Gastroesophageal sphincter (tissue), 4 donors: ENCODE results near the gene ARHGEF7. TPM values are rescaled to one million over a fixed set of nuclear protein-coding genes. Genes with fewer than 3 reads are reported as not detected.

Experiments used
- ATAC-seq: fragments of 150-250 bp; one replicate; pipeline ENCODE4 v1.9.1; 2016; ENCODE audit warnings: mild to moderate bottlenecking, moderate library complexity
- H3K27ac ChIP-seq, 4 donors: fragments of 200-600 bp; sonication (generic) in 3 of 4; 1 replicate in 3 of 4; 2 replicates in 1 of 4; pipeline ENCODE4 v1.5.1; 2016 to 2019
- H3K27me3 ChIP-seq: fragments of 200-600 bp; sonication (generic); one replicate; pipeline ENCODE4 v1.5.1; 2019
- H3K36me3 ChIP-seq, 2 donors: fragments of 200-600 bp; sonication (generic); one replicate each; pipeline ENCODE4 v1.5.1; 2019; ENCODE audit warnings: control low read depth in 1 of 2
- H3K4me1 ChIP-seq, 3 donors: fragments of 200-600 bp; sonication (generic); 1 replicate in 2 of 3; 2 replicates in 1 of 3; pipeline ENCODE4 v1.5.1; 2016 to 2019; ENCODE audit warnings: control low read depth in 2 of 3
- H3K4me3 ChIP-seq, 2 donors: fragments of 200-600 bp; sonication (generic); one replicate each; pipeline ENCODE4 v1.5.1; 2019; ENCODE audit warnings: mild to moderate bottlenecking in 1 of 2, moderate library complexity in 1 of 2
- H3K9me3 ChIP-seq, 3 donors: fragments of 200-600 bp; sonication (generic); one replicate each; pipeline ENCODE4 v1.5.1; 2017 to 2019; ENCODE audit warnings: control low read depth in 2 of 3
- EP300 ChIP-seq: sonication (generic); formaldehyde crosslinking; IDR thresholded peaks from one replicate; pipeline ENCODE4 v1.6.1; 2017; ENCODE audit warnings: antibody characterized with exemption, mild to moderate bottlenecking
- POLR2A ChIP-seq, 2 donors: fragments of 450-650 bp; IDR thresholded peaks; one replicate each; pipeline ENCODE4 v1.6.1; 2017; ENCODE audit warnings: antibody characterized with exemption in 2 of 2, mild to moderate bottlenecking in 2 of 2, moderate library complexity in 1 of 2
- POLR2AphosphoS5 ChIP-seq: sonication (generic); formaldehyde crosslinking; IDR thresholded peaks from one replicate; pipeline ENCODE4 v1.6.1; 2017; ENCODE audit warnings: antibody characterized with exemption
- WGBS, 2 donors: methylation state at CpG; one replicate each; pipeline ENCODE4 v1.1.5; 2018; ENCODE audit warnings: low coverage in 1 of 2; 5-methylcytosine and 5-hydroxymethylcytosine counted together
- total RNA-seq, 4 donors: library from RNA; depleted of rRNA; stranded (reverse); fragments of >200 nt; gene quantifications; one replicate each; pipeline ENCODE4 v1.1.0, GENCODE V29; 2016
- TF ChIP-seq, protein P1 (sequence below), 4 experiments: fragments of 200-600 bp in 2 of 4; fragments of 450-650 bp in 2 of 4; sonication (generic) in 1 of 4; IDR thresholded peaks; one replicate each; pipeline ENCODE4 v1.5.1; 2017 to 2019; ENCODE audit warnings: antibody characterized with exemption in 4 of 4, mild to moderate bottlenecking in 2 of 4, moderate library complexity in 2 of 4

ARHGEF7 gene
- total RNA-seq, 4 donors from 2014 or later = 23.3 to 78.6 (median 47.2) TPM

- Histone ChIP-seq H3K4me3 (no peak overlapping the region), H3K36me3 (peaks cover 0 to 72% of the 10 kb centered on the region in 2 donors), H3K27ac (peak overlapping the region in 1 of 4 donors; percentile 60), H3K4me1 (peaks cover 0 to 42% (median 0%) of the 10 kb centered on the region in 3 donors), H3K27me3 (no peaks in the 10 kb centered on the region), H3K9me3 (no peaks in the 10 kb centered on the region)
- TF ChIP-seq POLR2AphosphoS5 = no peak
- TF ChIP-seq, protein P1, sequence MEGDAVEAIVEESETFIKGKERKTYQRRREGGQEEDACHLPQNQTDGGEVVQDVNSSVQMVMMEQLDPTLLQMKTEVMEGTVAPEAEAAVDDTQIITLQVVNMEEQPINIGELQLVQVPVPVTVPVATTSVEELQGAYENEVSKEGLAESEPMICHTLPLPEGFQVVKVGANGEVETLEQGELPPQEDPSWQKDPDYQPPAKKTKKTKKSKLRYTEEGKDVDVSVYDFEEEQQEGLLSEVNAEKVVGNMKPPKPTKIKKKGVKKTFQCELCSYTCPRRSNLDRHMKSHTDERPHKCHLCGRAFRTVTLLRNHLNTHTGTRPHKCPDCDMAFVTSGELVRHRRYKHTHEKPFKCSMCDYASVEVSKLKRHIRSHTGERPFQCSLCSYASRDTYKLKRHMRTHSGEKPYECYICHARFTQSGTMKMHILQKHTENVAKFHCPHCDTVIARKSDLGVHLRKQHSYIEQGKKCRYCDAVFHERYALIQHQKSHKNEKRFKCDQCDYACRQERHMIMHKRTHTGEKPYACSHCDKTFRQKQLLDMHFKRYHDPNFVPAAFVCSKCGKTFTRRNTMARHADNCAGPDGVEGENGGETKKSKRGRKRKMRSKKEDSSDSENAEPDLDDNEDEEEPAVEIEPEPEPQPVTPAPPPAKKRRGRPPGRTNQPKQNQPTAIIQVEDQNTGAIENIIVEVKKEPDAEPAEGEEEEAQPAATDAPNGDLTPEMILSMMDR (IDR thresholded peaks at IDR 0.05) = no peak
- TF ChIP-seq EP300 = no peak
- TF ChIP-seq POLR2A (IDR thresholded peaks at IDR 0.05) = no peak
- 0 to 80% methylated on average over 1 to 2 of the region's 3 CpGs for WGBS, 2 donors
- ATAC-seq = no peak
Observed at GRCh38 chr13:111248822-111249221, 133.7 kb downstream of the ARHGEF7 start.

DNA sequence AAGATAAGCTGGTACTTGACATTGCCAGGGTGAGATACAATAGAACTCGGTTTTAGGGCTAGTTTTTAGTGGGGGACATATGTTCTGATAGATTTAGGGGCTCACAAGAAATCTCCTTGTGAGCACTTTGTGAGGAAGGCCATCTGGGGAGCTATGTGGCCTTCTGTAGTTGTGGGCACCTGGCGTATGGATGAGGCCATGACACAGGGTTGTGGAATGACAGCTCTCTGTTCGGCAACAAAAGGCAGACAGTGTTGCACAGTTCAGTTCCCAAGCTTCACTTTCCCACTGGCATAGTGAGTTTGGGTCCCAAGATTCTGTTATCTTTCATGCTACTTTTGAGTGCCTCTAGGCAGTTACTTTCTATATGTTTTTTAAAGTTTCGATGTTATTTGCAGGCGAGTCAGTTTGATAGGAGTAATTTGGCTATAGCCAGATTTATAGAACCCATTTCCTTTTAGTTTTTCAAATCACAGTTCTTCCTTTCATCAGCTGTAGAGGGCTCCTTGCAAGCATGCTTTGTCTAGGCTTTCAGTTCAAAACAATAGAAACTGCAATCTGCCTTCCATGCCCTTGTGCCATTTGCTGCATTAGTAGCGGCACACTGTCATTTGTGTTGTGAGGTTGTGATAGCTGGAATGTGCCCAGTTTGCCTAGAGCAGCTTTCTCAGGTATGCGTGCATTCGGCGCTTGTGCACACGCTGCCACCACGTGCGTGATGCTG is 134.7 kb downstream of the ARHGEF7 start:
- no peak for ATAC-seq
- H3K27ac ChIP-seq = no peak overlapping the region
- no peaks in the 10 kb centered on the region for H3K9me3 ChIP-seq
- TF ChIP-seq, protein P1 (IDR thresholded peaks at IDR 0.05) = no peak
- TF ChIP-seq POLR2AphosphoS5 = no peak
- no peak for TF ChIP-seq POLR2A (IDR thresholded peaks at IDR 0.05)
- no peak for TF ChIP-seq EP300
- no peaks in the 10 kb centered on the region for H3K27me3 ChIP-seq
- 95 to 97% methylated on average over 6 of the region's 12 CpGs for WGBS, 2 donors
- H3K4me3 ChIP-seq = no peak overlapping the region
- H3K4me1 ChIP-seq = peaks cover 0 to 42% (median 0%) of the 10 kb centered on the region in 3 donors
- peaks cover 0 to 64% of the 10 kb centered on the region in 2 donors for H3K36me3 ChIP-seq

- H3K4me3 ChIP-seq = no peak overlapping the region
- H3K27me3 ChIP-seq = no peaks in the 10 kb centered on the region
- H3K9me3 ChIP-seq = no peaks in the 10 kb centered on the region
- 73 to 86% methylated on average over 3 to 4 of the region's 4 CpGs for WGBS, 2 donors
- peaks cover 0 to 63% of the 10 kb centered on the region in 2 donors for H3K36me3 ChIP-seq
- no peak for ATAC-seq
- TF ChIP-seq EP300 = no peak
- TF ChIP-seq, protein P1 (IDR thresholded peaks at IDR 0.05) = no peak
- no peak for TF ChIP-seq POLR2AphosphoS5
- no peak for TF ChIP-seq POLR2A (IDR thresholded peaks at IDR 0.05)
- H3K4me1 ChIP-seq = peaks cover 0 to 42% (median 0%) of the 10 kb centered on the region in 3 donors
- no peak overlapping the region for H3K27ac ChIP-seq
Observed at GRCh38 chr13:111251646-111252445, 136.7 kb downstream of the ARHGEF7 start.

DNA sequence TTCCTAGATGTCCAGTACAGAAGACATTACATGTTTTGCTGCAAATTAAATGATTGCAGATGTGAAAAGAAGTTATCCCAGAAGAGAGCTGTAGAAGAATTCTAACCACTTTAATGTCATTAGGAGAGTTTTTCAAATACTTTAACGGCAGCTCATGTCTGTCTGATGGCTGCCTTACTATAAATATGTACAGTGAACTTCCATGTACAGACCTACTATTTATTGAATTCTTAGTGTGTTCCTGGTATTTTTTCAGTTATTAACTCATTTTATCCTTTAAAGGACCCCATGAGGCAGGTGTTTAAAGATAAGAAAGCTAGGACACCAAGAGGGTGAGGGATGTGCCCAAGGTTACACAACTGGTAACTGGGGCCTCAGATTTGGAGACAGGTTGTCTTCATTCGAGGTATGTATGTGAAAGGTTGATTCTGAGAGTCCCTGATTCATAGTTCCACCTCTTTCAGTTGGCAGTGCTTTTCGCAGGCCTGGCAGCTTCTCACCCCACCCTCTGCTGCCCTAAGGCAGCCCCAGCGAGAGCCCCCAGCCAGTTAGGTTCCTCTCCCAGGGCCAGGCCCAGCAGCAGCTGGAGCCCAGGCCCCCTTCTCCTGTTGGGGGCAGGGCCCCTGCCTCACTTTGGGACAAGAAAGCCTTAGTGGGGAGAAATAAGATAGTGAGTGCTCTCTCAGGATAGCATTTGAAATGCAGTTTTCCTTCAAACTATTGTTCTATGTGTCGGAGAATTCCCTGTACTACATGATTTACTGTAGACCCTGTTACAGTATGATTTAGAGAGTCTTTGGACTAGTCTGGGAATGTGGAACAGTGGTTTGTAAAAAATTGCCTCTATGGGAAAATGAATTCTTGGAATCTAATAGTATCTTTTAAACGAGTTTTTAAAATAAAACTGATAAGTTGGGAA is 137.6 kb downstream of the ARHGEF7 start:
- Histone ChIP-seq H3K4me1 (peaks cover 0 to 35% (median 0%) of the 10 kb centered on the region in 3 donors), H3K27ac (no peak overlapping the region), H3K27me3 (no peaks in the 10 kb centered on the region), H3K9me3 (no peaks in the 10 kb centered on the region), H3K4me3 (no peak overlapping the region), H3K36me3 (peaks cover 0 to 65% of the 10 kb centered on the region in 2 donors)
- ATAC-seq = no peak
- WGBS, 2 donors = 63 to 77% methylated on average over 5 of the region's 6 CpGs
- TF ChIP-seq POLR2AphosphoS5 (no peak), POLR2A (IDR thresholded peaks at IDR 0.05) (no peak), EP300 (no peak)
- TF ChIP-seq, protein P1 (IDR thresholded peaks at IDR 0.05) = no peak
